22Rv1 (cell line): ENCODE data around the gene SHISA3.

Source experiments
- ZFX ChIP-seq: fragments of 450-650 bp; IDR thresholded peaks from 2 replicates; pipeline ENCODE4 v1.6.1; 2017; ENCODE audit warnings: antibody characterized with exemption, borderline replicate concordance
- TF ChIP-seq, protein P1 (sequence below): fragments of 450-650 bp; IDR thresholded peaks from 2 replicates; pipeline ENCODE4 v1.5.1; 2017; ENCODE audit warnings: mild to moderate bottlenecking

DNA sequence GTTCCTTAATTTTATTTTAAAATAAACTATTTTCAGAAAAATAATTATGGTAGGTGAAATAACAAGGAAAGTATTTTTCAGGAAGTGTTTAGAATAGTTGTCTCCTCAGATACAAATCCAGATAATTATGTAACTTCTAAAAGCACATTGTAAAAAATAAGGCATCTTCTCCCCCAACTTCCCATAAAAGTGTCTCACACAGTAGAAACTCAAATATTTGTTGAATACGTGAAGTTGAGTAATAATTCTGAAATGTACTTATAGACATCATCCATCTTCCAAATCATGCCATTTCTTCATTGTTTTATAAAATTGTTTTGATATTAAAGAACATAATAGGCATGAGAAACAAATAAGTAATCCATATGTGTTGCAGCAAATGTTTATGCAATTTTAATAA is 18.0 kb downstream of the SHISA3 start:
- TF ChIP-seq, protein P1, sequence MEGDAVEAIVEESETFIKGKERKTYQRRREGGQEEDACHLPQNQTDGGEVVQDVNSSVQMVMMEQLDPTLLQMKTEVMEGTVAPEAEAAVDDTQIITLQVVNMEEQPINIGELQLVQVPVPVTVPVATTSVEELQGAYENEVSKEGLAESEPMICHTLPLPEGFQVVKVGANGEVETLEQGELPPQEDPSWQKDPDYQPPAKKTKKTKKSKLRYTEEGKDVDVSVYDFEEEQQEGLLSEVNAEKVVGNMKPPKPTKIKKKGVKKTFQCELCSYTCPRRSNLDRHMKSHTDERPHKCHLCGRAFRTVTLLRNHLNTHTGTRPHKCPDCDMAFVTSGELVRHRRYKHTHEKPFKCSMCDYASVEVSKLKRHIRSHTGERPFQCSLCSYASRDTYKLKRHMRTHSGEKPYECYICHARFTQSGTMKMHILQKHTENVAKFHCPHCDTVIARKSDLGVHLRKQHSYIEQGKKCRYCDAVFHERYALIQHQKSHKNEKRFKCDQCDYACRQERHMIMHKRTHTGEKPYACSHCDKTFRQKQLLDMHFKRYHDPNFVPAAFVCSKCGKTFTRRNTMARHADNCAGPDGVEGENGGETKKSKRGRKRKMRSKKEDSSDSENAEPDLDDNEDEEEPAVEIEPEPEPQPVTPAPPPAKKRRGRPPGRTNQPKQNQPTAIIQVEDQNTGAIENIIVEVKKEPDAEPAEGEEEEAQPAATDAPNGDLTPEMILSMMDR: no peak
- TF ChIP-seq ZFX: no peak
